Stimulated activated CD4-positive, alpha-beta T cell treated with anti-CD3 and anti-CD28 coated beads, Interleukin-1b, Interleukin-23, amount 100 ng/mL, for 24 hours (primary cell): ENCODE results near the gene SLC8A1.

Experiments
- DNase-seq, 4 experiments: peaks; one replicate each; pipeline ENCODE4 v3.0.0-alpha.2; 2020; ENCODE audit warnings: low read depth in 4 of 4, low spot score in 1 of 4

SLC8A1 gene

DNA sequence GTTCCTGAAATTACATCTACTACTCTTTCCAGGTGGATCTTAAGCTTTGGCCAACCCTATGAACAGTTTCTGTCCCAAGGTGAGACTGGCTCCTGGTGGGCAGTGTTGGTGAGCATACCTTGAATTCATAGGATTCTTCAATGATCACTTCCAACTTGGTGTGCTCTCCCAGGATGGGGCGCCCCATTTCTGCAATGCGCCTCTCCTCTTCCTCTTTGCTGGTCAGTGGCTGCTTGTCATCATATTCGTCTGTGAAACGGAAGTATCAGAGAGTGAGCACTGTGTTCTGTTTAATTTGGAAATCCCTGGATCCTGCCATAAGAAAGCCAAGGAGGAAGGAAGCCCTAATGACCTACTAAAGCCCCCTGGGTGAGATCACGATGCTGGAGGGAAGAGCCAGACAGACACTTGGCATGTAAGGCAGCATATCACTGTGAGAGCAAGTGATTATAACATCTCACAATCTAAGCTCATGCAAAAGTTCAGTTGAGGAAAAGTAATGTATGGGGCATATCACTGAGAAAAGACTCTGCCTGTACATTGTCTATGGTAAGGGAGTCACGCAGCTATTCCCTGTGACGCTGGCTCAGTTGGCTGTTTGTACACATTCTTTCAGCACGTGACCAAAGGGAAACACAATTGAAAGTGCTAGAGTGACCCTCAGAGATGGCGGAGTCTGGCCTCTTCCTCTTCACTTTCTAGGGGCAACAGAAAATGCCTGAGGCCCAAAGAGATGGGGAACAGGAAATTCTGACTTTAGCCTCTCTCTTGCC is 287.0 kb downstream of the SLC8A1 start:
- DNase-seq: no peak

DNA sequence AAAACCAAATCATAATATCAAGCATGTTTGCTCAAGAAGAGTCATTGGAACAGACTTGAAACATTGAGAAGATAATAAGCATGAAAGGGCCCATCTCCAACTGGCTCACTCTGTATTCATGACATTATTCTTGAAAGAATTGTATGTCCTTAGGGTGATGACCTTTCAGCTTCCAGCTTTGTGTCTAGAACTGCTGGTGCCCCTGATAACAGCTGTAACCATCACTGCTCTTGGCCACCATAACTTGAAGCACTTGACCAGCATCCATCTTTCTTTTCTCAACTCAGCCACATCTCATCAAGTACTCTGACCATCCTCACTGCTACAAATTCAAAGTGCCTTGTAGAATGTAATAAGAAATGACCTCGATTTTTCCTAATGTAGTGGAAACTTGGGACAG is 289.9 kb downstream of the SLC8A1 start:
- no peak for DNase-seq

DNA sequence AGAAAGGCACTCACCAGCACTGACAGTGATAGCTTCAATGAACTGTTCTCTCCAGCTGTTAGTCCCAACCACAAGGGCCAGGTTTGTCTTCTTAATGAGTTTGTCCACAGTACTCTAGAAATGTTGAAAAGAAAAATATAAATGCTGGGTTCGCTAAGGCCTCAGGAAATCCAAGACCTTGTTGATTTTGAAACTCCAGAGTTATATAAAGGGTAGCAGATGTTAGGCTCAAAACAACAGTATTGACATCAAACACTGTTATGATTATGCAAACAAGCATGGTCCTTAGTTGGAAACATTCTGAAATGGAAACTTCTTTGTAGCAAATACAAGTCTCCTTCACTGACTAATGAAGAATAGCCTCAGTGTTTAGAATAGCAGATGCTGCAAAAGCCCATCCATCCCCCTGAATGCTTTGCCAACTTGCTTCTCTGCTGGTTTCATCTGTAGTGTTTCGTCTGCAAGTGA is 291.1 kb downstream of the SLC8A1 start:
- DNase-seq: no peak

DNA sequence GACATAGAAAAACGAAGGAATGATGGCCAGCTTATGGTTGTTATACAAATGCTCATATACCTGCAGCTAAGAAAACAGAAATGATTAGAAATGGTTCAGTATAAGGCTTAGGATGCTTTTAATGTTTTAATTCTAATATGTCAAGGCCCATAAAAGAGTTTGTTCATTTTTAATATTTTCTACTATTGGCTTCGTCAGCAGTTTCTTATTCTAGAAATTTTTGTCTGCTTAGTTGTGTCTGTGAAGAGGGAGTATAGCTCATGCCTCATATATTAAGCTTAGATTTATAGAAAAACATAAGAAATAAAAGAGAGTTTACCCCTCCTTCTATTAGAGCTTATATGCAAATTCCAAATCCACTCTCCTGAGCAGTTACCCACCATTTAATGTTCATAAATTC is 292.6 kb downstream of the SLC8A1 start:
- no peak for DNase-seq

DNA sequence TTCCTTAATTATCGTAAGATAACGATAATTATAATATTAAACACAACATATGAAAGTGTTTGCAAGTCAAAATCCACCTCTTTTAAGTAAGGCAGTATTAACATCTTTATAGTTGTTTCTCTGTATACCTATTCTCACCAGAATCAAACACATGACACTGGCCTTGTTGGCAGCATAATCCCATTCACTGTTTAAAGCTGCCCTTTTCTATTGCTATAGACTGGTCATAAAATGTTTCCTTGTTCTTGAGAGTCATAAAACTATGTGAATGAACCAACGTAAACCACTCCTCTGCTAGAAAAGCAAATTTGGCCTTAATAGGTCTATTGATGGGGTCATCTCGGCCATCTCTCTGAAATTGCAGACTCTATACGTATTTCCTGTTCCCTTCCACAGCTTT is 293.1 kb downstream of the SLC8A1 start:
- DNase-seq: no peak

DNA sequence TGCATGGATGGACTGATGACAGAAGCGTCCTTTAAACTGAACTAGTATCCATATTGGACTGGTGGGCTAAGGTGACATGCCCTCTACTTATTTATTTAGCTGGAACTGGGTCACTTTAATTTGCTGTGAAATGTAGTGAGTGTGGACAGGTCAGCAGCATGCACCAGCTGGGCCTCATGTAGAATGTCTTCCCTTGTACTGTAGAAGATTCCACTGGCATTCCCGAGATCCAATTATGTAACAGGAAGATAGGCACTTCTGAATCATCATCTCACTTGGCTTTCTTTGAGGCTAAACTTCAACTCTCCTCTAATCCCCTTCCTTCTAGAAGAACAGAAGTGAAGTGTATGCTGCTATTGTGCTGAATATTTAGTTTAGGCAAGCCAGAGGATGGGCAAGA is 296.2 kb downstream of the SLC8A1 start:
- DNase-seq: no peak

DNA sequence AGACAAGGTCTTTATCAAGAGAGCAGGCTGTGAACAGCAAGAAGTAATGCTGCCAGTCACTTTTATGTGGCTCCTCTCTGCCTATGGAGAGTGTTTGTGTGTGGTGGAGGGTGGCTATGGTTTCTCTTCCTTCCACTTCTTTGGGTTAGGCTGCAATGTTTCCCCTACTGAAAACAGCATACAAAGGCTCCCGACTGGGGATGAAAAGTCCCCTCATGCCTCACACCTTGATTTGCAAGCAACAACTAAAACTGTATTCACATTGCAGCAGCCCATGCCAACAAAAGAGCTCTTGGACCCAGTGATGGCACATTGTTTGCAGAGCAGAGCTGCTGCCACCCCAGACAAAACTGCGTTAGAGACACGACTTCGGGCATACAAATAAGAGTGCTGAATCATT is 301.6 kb downstream of the SLC8A1 start:
- DNase-seq: no peak

DNA sequence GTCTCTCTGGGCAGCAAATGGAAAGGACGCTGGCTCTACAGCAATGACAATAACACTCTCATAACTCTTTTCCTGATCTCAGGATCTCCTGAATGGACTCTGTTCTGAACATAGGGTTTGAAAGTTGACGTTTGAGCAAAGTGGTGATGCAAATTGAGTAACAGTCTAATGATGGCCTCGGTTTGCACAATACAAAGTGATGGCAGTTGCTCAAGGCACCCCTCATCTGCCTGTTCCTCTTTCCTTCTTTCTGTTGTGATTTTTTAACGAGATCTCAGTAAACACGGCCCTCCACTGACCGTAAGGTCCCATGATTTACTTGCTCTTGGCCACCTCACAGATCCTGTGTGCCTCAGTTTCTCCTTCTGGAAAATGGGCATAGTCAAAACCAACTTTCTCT is 303.6 kb downstream of the SLC8A1 start:
- DNase-seq: no peak

DNA sequence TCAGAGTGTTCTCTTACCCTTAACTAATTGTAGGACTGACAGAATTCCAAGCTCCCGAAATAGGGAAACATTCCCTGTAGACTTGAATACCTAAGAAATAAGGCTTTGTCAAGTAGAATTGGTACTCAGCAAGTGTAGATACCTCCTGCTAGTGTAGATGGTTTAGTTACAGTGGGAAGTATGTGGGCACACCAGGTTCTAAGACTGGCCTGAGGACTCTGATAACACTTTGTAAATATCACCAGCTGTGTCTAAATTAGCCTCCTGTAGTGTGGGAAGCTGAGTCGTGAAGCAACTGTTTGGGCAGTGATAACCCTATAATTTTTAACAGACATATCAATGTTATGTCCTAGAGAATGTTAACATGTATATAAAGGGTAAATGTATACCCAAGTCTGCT is 304.5 kb downstream of the SLC8A1 start:
- no peak for DNase-seq

DNA sequence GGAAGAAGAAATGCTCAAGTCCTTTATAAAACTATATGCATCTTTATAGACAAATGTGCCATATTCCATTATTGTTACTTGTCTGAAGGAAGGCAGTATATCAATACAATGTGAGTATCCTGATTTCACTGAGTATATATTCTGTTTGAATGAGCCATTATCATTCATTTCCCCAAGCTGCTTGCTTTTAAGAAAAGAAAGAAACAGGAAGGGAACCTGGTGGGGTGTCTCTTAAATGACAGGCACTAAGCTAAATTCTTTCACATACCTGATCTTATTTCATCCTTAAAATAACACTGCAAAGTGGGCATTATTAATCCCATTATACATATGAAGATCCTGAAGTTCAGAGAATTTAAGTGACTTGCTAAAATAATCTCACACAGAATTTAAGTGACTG is 307.9 kb downstream of the SLC8A1 start:
- DNase-seq: no peak

DNA sequence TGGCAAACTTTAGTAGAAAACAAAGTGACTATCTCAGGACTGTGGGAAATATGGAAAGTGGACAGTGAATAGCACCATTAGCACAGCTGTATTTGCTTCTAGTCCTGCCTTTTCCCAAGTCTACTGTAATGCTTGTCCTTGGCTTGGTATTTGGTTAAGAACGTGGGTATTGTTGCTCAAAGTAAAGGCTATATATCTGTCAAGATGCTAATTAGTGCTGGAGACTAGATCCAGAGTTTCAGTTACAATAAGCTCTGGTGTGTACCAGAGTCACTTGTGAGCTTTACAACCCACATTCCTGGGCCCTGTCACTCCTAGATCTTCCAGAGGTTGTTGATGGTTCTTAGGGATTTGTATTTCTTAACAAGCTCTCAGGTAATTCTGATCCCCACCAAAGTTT is 313.6 kb downstream of the SLC8A1 start:
- no peak for DNase-seq

DNA sequence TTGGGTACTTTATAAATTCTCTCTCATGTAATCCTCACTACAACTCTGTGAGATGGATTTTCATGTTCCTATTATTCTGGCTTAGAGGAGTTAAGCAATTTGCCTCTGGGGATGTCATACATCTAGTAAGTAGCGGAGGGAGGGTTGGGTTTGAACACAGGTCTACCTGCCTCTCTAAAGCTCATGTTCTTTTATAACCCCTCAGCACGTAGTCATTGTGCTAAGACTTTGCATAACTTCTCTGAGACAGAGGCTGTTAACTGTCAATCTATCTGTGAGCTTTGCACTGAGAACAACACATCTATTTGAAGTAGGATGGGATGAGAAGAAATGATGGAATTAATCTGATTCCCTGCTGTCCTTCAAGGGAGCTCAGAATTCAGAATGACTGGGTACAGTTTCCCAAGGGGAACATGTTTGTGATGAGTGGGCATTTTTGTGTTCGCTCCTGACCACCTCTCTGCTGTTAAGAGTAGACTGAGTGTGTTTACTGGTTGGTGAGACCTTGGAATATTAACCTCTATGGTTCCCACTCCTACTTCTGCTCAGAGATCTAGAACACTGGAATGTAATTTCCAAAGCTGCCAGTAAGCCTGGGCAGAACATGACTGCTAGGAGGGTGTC is 320.7 kb downstream of the SLC8A1 start:
- DNase-seq: no peak

DNA sequence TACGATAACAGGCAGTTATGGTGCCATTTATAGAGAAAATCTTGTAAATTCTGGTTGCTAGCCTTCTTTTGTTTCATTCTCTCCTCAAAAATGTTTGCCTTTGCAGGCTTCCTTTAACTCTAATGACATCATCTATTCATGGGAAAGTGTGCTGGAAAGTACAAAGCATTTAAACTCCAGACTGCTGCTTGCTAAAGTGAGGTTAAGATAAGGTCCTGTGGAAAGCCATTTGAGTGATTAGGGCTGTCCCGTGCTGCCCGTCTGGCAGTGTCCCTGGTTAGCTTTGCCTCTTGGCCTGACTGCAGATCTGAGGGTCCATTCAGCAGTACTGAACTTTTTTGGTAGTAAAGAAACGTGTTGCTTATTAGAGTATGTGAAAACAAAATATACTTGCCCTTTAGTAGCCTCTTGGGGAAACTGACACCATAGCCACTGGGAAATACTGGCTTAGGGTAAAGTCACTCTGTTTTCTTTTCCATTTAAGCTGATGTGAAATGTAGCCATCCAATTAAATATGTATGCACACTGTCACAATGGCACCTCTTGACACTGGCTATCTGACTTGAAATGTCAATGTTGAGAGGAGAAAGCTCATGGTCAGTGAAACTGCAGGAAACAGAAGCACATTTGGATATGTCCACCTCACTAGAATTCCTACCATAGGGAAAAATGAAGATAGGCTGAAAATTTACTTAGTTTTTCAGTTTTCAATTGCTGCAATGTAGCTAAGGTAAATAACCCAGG is 321.5 kb downstream of the SLC8A1 start:
- no peak for DNase-seq

DNA sequence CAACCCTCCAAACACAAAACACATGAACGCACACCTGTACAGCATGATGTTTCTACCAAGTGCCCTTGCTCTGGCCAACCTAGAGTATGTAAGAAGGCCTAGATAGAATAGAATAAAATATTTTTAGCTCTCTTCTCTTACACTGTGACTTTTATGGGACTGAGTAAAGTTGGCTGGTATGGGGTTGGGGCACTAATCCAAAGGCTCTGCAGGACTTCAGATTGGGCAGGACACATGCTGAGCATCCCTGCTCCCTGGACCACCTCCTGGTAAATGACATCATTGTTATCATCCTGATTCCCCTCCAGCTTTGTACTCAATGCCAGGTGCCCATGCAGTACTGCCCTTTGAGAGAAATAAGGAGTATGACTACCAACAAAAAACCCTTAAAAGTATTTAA is 322.2 kb downstream of the SLC8A1 start:
- no peak for DNase-seq

DNA sequence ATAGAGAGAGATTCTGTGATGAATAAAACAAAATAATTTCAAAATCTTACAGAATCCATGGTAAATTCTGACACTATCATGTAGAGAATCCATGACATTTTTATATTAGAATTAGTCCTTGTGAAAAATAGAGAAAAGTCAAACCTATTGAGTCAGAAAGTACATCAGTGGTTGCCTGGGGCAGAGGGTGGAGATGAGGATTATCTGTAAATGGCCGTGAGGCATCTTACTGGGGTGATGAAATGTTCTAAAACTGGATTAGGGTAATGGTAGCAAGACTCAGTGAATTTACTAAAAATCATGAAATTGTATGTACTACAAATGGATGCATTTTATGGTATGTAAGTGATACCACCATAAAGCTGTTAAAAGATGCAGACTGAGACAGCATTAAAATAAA is 323.1 kb downstream of the SLC8A1 start:
- DNase-seq: no peak

DNA sequence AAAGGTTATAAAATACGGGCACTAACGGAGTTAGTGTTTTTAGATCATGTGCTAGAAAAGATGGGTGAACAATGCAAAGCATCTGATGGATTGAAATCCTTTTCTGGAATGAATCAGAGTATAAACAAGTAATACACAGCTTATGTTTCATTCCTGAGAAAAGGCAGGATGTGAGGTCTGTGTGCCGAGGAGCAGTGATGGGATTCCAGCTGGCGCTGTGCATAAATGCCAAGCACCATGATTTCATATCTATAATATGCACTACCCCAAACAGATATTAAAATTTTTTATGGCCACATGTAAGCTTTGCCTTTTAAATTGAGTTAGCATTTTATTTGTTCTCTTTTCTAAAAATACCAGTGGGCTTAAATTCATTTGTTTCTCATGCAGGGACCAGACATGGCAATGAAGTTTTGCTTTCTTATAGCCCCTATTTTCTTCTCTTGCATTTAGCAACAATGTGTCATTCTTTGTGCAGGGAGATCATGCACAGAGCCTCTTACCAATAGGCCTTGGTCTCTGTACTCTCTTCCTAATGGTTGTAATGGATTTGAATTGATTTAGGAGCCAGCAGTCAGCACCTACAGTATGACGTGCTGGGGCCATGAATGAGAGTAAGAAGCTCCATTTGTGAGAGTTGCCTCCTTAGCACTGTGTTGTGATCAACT is 323.9 kb downstream of the SLC8A1 start:
- DNase-seq: no peak

DNA sequence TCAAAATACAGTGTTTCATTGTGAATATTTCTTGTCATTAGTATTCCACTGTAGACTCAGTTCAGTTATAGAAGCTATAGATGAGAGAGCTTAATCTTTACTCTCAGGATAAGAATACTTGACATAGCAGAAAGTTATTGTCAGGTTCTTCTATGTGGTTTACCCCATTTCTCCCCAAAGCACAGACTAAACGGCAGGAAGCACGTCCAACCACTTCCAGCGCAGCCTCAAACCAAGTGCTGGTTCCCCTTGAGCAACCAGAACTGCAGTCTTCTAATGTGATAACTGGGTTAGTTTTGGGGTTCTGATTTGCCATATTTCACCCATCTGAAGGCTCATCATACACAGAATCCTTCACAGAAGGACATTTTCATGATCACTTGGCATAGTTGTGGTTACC is 324.7 kb downstream of the SLC8A1 start:
- no peak for DNase-seq

DNA sequence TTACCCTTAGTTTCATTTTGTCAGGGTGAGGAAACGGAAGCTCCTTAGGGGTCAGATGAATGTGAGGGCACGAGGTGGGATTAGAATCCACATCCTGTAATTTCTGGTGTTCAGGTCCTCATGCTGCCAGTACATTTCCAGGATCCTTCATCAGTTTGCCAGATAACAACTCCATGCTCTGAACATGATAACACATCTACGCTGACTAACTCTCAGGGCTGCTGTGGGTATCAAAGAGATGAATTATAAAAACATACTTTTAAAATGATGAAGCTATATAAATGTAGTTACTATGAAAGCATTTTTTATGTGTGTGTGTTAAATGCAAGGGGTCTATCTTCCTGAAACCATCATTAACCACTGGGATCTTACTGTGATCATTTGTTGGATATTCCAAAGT is 325.9 kb downstream of the SLC8A1 start:
- no peak for DNase-seq

DNA sequence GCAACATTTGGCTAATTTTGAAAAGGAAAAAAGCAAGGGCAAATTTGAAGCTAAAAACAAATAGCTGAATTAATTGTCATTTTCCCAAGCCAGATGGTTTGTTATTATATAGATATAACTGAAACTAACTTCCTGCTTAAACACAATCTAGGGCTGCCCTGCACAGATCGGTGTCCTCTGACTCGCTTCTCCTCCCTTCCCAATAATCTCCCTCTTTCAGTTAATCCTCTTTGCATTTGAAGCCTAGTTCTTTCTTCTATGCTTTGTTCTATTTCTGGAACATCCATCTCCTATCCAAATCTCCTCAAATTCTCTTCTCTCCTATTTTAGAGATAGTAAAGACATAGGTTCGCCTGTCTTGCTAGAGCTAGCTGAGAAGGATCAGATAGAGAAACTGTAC is 328.1 kb downstream of the SLC8A1 start:
- DNase-seq: no peak

DNA sequence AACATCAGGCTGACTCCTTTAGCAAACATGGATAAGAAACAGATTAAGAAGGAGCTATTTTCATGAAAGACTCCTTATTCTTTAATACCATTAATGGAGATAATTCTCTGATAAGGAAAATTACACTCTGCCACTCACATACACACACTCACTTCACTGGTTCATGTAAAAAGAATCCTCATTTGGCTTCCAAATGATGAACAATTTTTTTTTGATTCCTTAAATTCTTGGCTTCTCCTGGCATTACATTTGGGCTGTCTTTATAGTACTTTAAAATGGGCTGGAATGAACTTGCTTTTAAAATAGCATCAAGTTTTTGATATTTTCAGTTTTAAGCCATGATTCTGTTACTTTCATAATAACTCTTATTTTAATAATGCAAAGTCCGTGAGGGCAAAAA is 328.6 kb downstream of the SLC8A1 start:
- DNase-seq: no peak

DNA sequence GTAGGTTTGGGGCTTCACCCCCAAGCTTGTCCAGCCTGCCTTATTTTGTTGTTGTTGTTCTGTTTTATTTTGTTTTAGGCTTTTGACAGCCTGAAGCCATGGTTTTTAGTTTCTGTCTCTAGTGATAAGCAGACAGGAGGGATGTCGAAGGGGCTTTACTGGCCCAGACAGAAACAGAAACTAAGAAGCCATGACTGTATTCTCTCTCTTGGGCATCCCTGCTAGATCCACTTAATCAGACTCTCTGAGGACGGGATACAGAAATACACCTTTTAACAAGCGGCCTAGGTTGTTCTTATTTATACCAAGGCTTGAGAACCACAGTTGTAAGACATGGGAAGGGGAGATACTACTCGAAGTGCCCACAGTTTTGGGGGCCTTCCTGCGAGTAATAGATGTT is 330.9 kb downstream of the SLC8A1 start:
- DNase-seq: no peak

DNA sequence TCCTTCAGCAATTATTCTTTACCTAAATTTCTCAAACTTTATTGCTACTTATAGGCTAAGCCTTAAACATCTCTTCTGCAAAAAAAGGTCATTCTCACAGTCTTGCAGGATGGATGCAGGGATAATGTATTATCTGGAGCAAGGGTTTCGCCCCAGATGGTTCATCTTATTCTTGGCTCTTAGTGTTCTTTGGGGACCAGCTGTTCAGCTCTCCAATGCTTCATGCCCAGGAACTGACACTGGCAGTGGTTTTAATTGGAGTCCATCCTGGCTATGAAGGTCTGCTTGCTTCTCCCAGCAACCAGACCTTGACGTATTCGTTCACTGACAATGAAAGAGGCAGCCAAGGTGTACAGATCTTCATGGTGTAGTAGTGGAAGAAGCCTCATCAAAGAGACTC is 331.9 kb downstream of the SLC8A1 start:
- DNase-seq: no peak
